GM23338 (cell line): Measurements from ENCODE around the gene CDK2. TPM values are rescaled to one million over a fixed set of nuclear protein-coding genes. Genes with fewer than 3 reads are reported as not detected.

Experiments used
- ATAC-seq: fragments of 200-7000 bp; cut with Tn5 transposase; 3 replicates; pipeline ENCODE4 v1.9.1; 2020
- DNase-seq: peaks from one replicate; pipeline ENCODE4 v3.0.0-alpha.2; 2015; ENCODE audit warnings: low spot score
- H2AFZ ChIP-seq: fragments of 200-600 bp; sonication (generic); 2 replicates; pipeline ENCODE4 v1.8.0; 2016; ENCODE audit warnings: antibody characterized with exemption, mild to moderate bottlenecking, moderate library complexity
- H3F3A ChIP-seq: fragments of 200-600 bp; sonication (generic); replicated peaks from 2 replicates; pipeline ENCODE4 v1.8.0; 2017; ENCODE audit warnings: antibody characterized with exemption, mixed run types, low read depth
- H3K27ac ChIP-seq: fragments of 200-600 bp; sonication (generic); 2 replicates; pipeline ENCODE4 v1.6.1; 2016; ENCODE audit warnings: low read depth
- H3K27me3 ChIP-seq: fragments of 200-600 bp; sonication (generic); 2 replicates; pipeline ENCODE4 v1.8.0; 2016; ENCODE audit warnings: mild to moderate bottlenecking, mixed run types, moderate library complexity; ENCODE audit not compliant: insufficient read depth
- H3K36me3 ChIP-seq: fragments of 200-600 bp; sonication (generic); 2 replicates; pipeline ENCODE4 v1.8.0; 2016; ENCODE audit warnings: mild to moderate bottlenecking; ENCODE audit not compliant: insufficient read depth
- H3K4me1 ChIP-seq: fragments of 200-600 bp; sonication (generic); 2 replicates; pipeline ENCODE4 v1.8.0; 2016; ENCODE audit warnings: mild to moderate bottlenecking, moderate library complexity; ENCODE audit not compliant: insufficient read depth
- H3K4me2 ChIP-seq: fragments of 200-600 bp; sonication (generic); 2 replicates; pipeline ENCODE4 v1.7.1; 2017; ENCODE audit warnings: mixed run types
- H3K4me3 ChIP-seq: fragments of 200-600 bp; sonication (generic); 2 replicates; pipeline ENCODE4 v1.6.1; 2016; ENCODE audit warnings: mixed run types
- H3K79me2 ChIP-seq: fragments of 200-600 bp; sonication (generic); replicated peaks from 2 replicates; pipeline ENCODE4 v1.8.0; 2017; ENCODE audit warnings: mild to moderate bottlenecking; ENCODE audit not compliant: insufficient read depth
- H3K9me2 ChIP-seq: fragments of 200-600 bp; sonication (generic); 2 replicates; pipeline ENCODE4 v1.8.0; 2017; ENCODE audit not compliant: insufficient read depth
- H4K20me1 ChIP-seq: fragments of 200-600 bp; sonication (generic); replicated peaks from 2 replicates; pipeline ENCODE4 v1.8.0; 2017; ENCODE audit warnings: mild to moderate bottlenecking; ENCODE audit not compliant: insufficient read depth
- H3K27ac Mint-ChIP-seq: 2 replicates; pipeline ENCODE4 v1.8.0; 2020; ENCODE audit warnings: inconsistent platforms, mild to moderate bottlenecking, moderate library complexity, mixed read lengths
- H3K27me3 Mint-ChIP-seq: 3 replicates; pipeline ENCODE4 v1.8.0; 2022; ENCODE audit warnings: low read depth, mild to moderate bottlenecking, moderate library complexity, mixed read lengths, inconsistent platforms; ENCODE audit not compliant: insufficient read depth, poor library complexity
- H3K36me3 Mint-ChIP-seq: 3 replicates; pipeline ENCODE4 v1.8.0; 2021; ENCODE audit warnings: low read depth, mild to moderate bottlenecking, inconsistent platforms, moderate library complexity, mixed read lengths
- H3K4me1 Mint-ChIP-seq: 3 replicates; pipeline ENCODE4 v1.8.0; 2020; ENCODE audit warnings: mild to moderate bottlenecking, inconsistent platforms, mixed read lengths
- H3K4me3 Mint-ChIP-seq: 3 replicates; pipeline ENCODE4 v1.8.0; 2021; ENCODE audit warnings: moderate library complexity, mild to moderate bottlenecking, inconsistent platforms, mixed read lengths
- H3K9me3 Mint-ChIP-seq: 3 replicates; pipeline ENCODE4 v1.8.0; 2020; ENCODE audit warnings: moderate library complexity, mild to moderate bottlenecking, inconsistent platforms, mixed read lengths
- CREB1 ChIP-seq: fragments of 250-450 bp; sonication (Bioruptor Pico); IDR thresholded peaks from 2 replicates; pipeline ENCODE4 v1.5.0; 2020; ENCODE audit warnings: low read depth, mild to moderate bottlenecking, moderate library complexity
- CTCF ChIP-seq, 2 experiments: fragments of 200-600 bp in 1 of 2; sonication (generic) in 1 of 2; conservative IDR thresholded peaks; 2 replicates each; pipeline versions ENCODE4 v1.5.1 to v1.6.1; 2016 to 2017; ENCODE audit warnings: antibody characterized with exemption in 2 of 2, low read depth in 2 of 2, mild to moderate bottlenecking in 2 of 2, moderate library complexity in 1 of 2
- ETS1 ChIP-seq: IDR thresholded peaks from 2 replicates; pipeline ENCODE4 v1.6.1; 2016; ENCODE audit warnings: antibody characterized with exemption
- EZH2phosphoT487 ChIP-seq: fragments of 200-600 bp; sonication (generic); IDR thresholded peaks from one replicate; pipeline ENCODE4 v1.8.1; 2018; ENCODE audit warnings: antibody characterized with exemption; ENCODE audit not compliant: unreplicated experiment
- JUNB ChIP-seq: IDR thresholded peaks from one replicate; pipeline ENCODE4 v1.6.1; 2016; ENCODE audit warnings: antibody characterized with exemption; ENCODE audit not compliant: unreplicated experiment
- NANOG ChIP-seq: IDR thresholded peaks from 2 replicates; pipeline ENCODE4 v1.6.1; 2016; ENCODE audit warnings: antibody characterized with exemption, borderline replicate concordance
- POLR2AphosphoS5 ChIP-seq: IDR thresholded peaks from 2 replicates; pipeline ENCODE4 v1.6.1; 2016; ENCODE audit warnings: antibody characterized with exemption, low read depth
- REST ChIP-seq: IDR thresholded peaks from one replicate; pipeline ENCODE4 v1.6.1; 2018; ENCODE audit warnings: antibody characterized with exemption; ENCODE audit not compliant: unreplicated experiment
- STAT1 ChIP-seq: IDR thresholded peaks from one replicate; pipeline ENCODE4 v1.6.1; 2016; ENCODE audit warnings: antibody characterized with exemption; ENCODE audit not compliant: unreplicated experiment
- ZNF114 ChIP-seq: fragments of 250-450 bp; sonication (Bioruptor Pico); IDR thresholded peaks from 2 replicates; pipeline ENCODE4 v1.5.0; 2020; ENCODE audit warnings: mild to moderate bottlenecking, moderate library complexity
- ZNF331 ChIP-seq: fragments of 250-450 bp; sonication (Bioruptor Pico); IDR thresholded peaks from 2 replicates; pipeline ENCODE4 v1.5.0; 2020; ENCODE audit warnings: low read depth, mild to moderate bottlenecking, moderate library complexity
- polyA plus RNA-seq: library from polyadenylated mRNA; unstranded; fragments of >200 nt; fragmentation: Nextera tagmentation; extraction: Ambion mirVana; gene quantifications from 2 replicates; pipeline ENCODE4 v1.2.1, GENCODE V29; 2016
- total RNA-seq: library from RNA; depleted of rRNA; stranded (reverse); fragments of >200 nt; shearing (Covaris generic); gene quantifications from 2 replicates; pipeline ENCODE4 v1.2.3, GENCODE V29; 2014

The CDK2 gene
- total and polyA plus RNA-seq, 2 experiments from 2014 or later, result 15.2 to 31.0 TPM

GRCh38 chr12:55927588-55928502 is 38.8 kb upstream of the CDK2 start, which contains the start of gene PYM1:
TSS of gene PYM1 (minus strand) at chr12:55927894. CDS start at chr12:55927761, 133 bp downstream.
- no peaks in the 10 kb centered on the region for H3K9me2 ChIP-seq
- TF ChIP-seq CTCF (conservative IDR thresholded peaks at IDR 0.05; ENCODE audit: low read depth in 2 of 2), result no peak
- TF ChIP-seq NANOG, result no peak
- no peak for TF ChIP-seq ZNF114 (CRISPR knock-in tag)
- TF ChIP-seq CREB1, result peak; percentile 36
- no peak for TF ChIP-seq ETS1
- no peak for TF ChIP-seq JUNB
- TF ChIP-seq POLR2AphosphoS5, result peak; percentile 95
- H3K4me2 ChIP-seq, result peak within 1 kb of the TSS; percentile 85
- Mint-ChIP-seq H3K27me3 (peaks cover 19% of the 10 kb centered on the region), H3K4me1 (peaks cover 42% of the 10 kb centered on the region), H3K9me3 (no peaks in the 10 kb centered on the region; the same call in 2 of the 3 replicates), H3K27ac (peak within 1 kb of the TSS; percentile 99), H3K36me3 (peaks cover 26% of the 10 kb centered on the region), H3K4me3 (peak within 1 kb of the TSS; percentile 98)
- H3F3A ChIP-seq, result peaks cover 18% of the 10 kb centered on the region
- H2AFZ ChIP-seq, result peak within 1 kb of the TSS; percentile 91; the same call in 1 of the 2 replicates
- peak; percentile 69 for ATAC-seq
- peak within 1 kb of the TSS; percentile 96 for H3K27ac ChIP-seq
- peak; percentile 94 for DNase-seq
- peaks cover 4% of the 10 kb centered on the region; the same call in 1 of the 2 replicates for H3K36me3 ChIP-seq
- H3K4me3 ChIP-seq, result peak within 1 kb of the TSS; percentile 99
- peaks cover 15% of the 10 kb centered on the region for H3K27me3 ChIP-seq
- peaks cover 45% of the 10 kb centered on the region for H3K4me1 ChIP-seq
- no peaks in the 10 kb centered on the region; the same call in 1 of the 2 replicates for H4K20me1 ChIP-seq
- H3K79me2 ChIP-seq, result peaks cover 39% of the 10 kb centered on the region

GRCh38 chr12:55929306-55929791 is 37.3 kb upstream of the CDK2 start:
- no peaks in the 10 kb centered on the region for H4K20me1 ChIP-seq
- Mint-ChIP-seq H3K27me3 (peaks cover 19% of the 10 kb centered on the region), H3K27ac (peak overlapping the region; percentile 54), H3K9me3 (no peaks in the 10 kb centered on the region; the same call in 2 of the 3 replicates), H3K4me1 (peaks cover 42% of the 10 kb centered on the region), H3K36me3 (peaks cover 16% of the 10 kb centered on the region), H3K4me3 (no peak overlapping the region; the same call in 1 of the 3 replicates)
- no peak for DNase-seq
- no peak overlapping the region for H2AFZ ChIP-seq
- no peak overlapping the region; the same call in 1 of the 2 replicates for H3K4me2 ChIP-seq
- no peak for ATAC-seq
- H3F3A ChIP-seq, result peaks cover 18% of the 10 kb centered on the region
- H3K9me2 ChIP-seq, result no peaks in the 10 kb centered on the region
- no peaks in the 10 kb centered on the region for H3K36me3 ChIP-seq
- peak overlapping the region; percentile 96; the same call in 1 of the 2 replicates for H3K27ac ChIP-seq
- peaks cover 30% of the 10 kb centered on the region for H3K27me3 ChIP-seq
- H3K4me1 ChIP-seq, result peaks cover 48% of the 10 kb centered on the region
- H3K4me3 ChIP-seq, result no peak overlapping the region
- peaks cover 24% of the 10 kb centered on the region for H3K79me2 ChIP-seq
- TF ChIP-seq NANOG (no peak), ZNF331 (CRISPR knock-in tag) (no peak), POLR2AphosphoS5 (no peak; the same call in 1 of the 2 replicates), JUNB (no peak), CTCF (conservative IDR thresholded peaks at IDR 0.05; ENCODE audit: low read depth in 2 of 2) (no peak), REST (no peak), STAT1 (no peak), ZNF114 (CRISPR knock-in tag) (no peak), ETS1 (no peak), EZH2phosphoT487 (no peak), CREB1 (no peak)
